Measurements from ENCODE around the gene PECR. TPM values are rescaled to one million over a fixed set of nuclear protein-coding genes. Genes with fewer than 3 reads are reported as not detected.
"Not testable (repeated sequence)": the region's sequence is repeated elsewhere in the genome, so short reads cannot be mapped to it uniquely, and the experiment has no call there.

The PECR gene
- total RNA-seq, 4 donors from 2014 or later, result 1.2 to 25.4 (median 14.9) TPM

- Histone ChIP-seq H3K9me3 (no peaks in the 10 kb centered on the region), H3K27ac (no peak overlapping the region), H3K4me1 (peaks cover 0 to 9% of the 10 kb centered on the region in 2 donors), H3K36me3 (no peaks in the 10 kb centered on the region), H3K27me3 (no peaks in the 10 kb centered on the region), H3K4me3 (no peak overlapping the region)
- intact Hi-C loops (cut with DNase I; ENCODE audit: low total_unique reads), result no loop called here
- no peak for DNase-seq
- TF ChIP-seq POLR2A (IDR thresholded peaks at IDR 0.05) (no peak), CTCF (IDR thresholded peaks at IDR 0.05) (no peak)
Measured at GRCh38 chr2:216083464-216084281, 2.1 kb upstream of the PECR start.

GRCh38 chr2:216082805-216083204, 1.2 kb upstream of the PECR start:
- H3K4me3 ChIP-seq, result no peak overlapping the region
- H3K9me3 ChIP-seq, result no peaks in the 10 kb centered on the region
- peaks cover 0 to 9% of the 10 kb centered on the region in 2 donors for H3K4me1 ChIP-seq
- no peak for DNase-seq
- no peak overlapping the region for H3K27ac ChIP-seq
- intact Hi-C loops (cut with DNase I; ENCODE audit: low total_unique reads), result no loop called here
- no peaks in the 10 kb centered on the region for H3K27me3 ChIP-seq
- no peak for TF ChIP-seq CTCF (IDR thresholded peaks at IDR 0.05)
- no peak for TF ChIP-seq POLR2A (IDR thresholded peaks at IDR 0.05)
- H3K36me3 ChIP-seq, result no peaks in the 10 kb centered on the region

GRCh38 chr2:216082117-216082711, 605 bp upstream of the PECR start:
- Histone ChIP-seq H3K27ac (peak overlapping the region; percentile 39 to 54), H3K4me1 (peaks cover 0 to 9% of the 10 kb centered on the region in 2 donors), H3K36me3 (no peaks in the 10 kb centered on the region), H3K27me3 (no peaks in the 10 kb centered on the region), H3K9me3 (no peaks in the 10 kb centered on the region), H3K4me3 (peak overlapping the region; percentile 57 to 58)
- peak in 1 of 2 donors; percentile 21 for DNase-seq
- intact Hi-C loops (cut with DNase I; ENCODE audit: low total_unique reads), result no loop called here
- TF ChIP-seq POLR2A (IDR thresholded peaks at IDR 0.05) (no peak), CTCF (IDR thresholded peaks at IDR 0.05) (no peak)

- peak overlapping the region; percentile 57 to 58 for H3K4me3 ChIP-seq
Measured at GRCh38 chr2:216081012-216081411, 597 bp downstream of the PECR start.

GRCh38 chr2:216080048-216080447, 1.6 kb downstream of the PECR start:
- H3K27me3 ChIP-seq; H3K27ac ChIP-seq; DNase-seq; H3K4me3 ChIP-seq; H3K36me3 ChIP-seq; H3K4me1 ChIP-seq; H3K9me3 ChIP-seq; intact Hi-C loops (cut with DNase I; ENCODE audit: low total_unique reads): not testable (repeated sequence)

More at GRCh38 chr2:216081012-216081411, 597 bp downstream of the PECR start:
- Histone ChIP-seq H3K27me3 (no peaks in the 10 kb centered on the region), H3K9me3 (no peaks in the 10 kb centered on the region), H3K36me3 (no peaks in the 10 kb centered on the region), H3K4me1 (peaks cover 0 to 9% of the 10 kb centered on the region in 2 donors), H3K27ac (peak overlapping the region in 1 of 2 donors; percentile 39)
- no peak for TF ChIP-seq CTCF (IDR thresholded peaks at IDR 0.05)
- TF ChIP-seq POLR2A (IDR thresholded peaks at IDR 0.05), result no peak
- no peak for DNase-seq
- intact Hi-C loops (cut with DNase I; ENCODE audit: low total_unique reads), result no loop called here

Data from uterus (tissue), 4 donors.